HEK293 (cell line): ENCODE results near the gene OTUD1.

Experiments used
- CTCF ChIA-PET: fragments of 350-600 bp; formaldehyde crosslinking; extraction: SDS; loops from one replicate; lab custom pipeline; 2021; ENCODE audit warnings: antibody characterized with exemption; lab: Yijun Ruan, JAX
- POLR2A ChIA-PET: fragments of 300-600 bp; formaldehyde crosslinking; extraction: SDS; loops from one replicate; lab custom pipeline; 2020; ENCODE audit warnings: antibody characterized with exemption, inconsistent platforms; lab: Yijun Ruan, JAX
- H3K27ac ChIP-seq: fragments of 200-500 bp; sonication (Bioruptor generic); 2 replicates; pipeline ENCODE4 v1.5.1; 2014; ENCODE audit warnings: low read depth, low read length, control low read depth, inconsistent platforms; ENCODE audit errors: extremely low read depth
- H3K36me3 ChIP-seq, 2 experiments: fragments of 200-500 bp in 1 of 2; sonication (Bioruptor generic) in 1 of 2; 1 replicate in 1 of 2; 2 replicates in 1 of 2; pipeline ENCODE4 v1.5.1; 2014 to 2017; ENCODE audit warnings: inconsistent platforms in 2 of 2, low read length in 2 of 2; ENCODE audit not compliant: control insufficient read depth in 2 of 2, insufficient read depth in 1 of 2
- H3K4me1 ChIP-seq: fragments of 200-500 bp; sonication (Bioruptor generic); 2 replicates; pipeline ENCODE4 v1.5.1; 2014; ENCODE audit warnings: mild to moderate bottlenecking, low read length, inconsistent platforms; ENCODE audit not compliant: control insufficient read depth, insufficient read depth
- H3K4me3 ChIP-seq: 2 replicates; pipeline ENCODE4 v1.5.1; 2011; ENCODE audit warnings: low read depth, mild to moderate bottlenecking, control low read depth, low read length, moderate library complexity
- H3K9me3 ChIP-seq: fragments of 200-500 bp; sonication (Bioruptor generic); 2 replicates; pipeline ENCODE4 v1.5.1; 2014; ENCODE audit warnings: low read depth, low read length, inconsistent platforms; ENCODE audit not compliant: control insufficient read depth, insufficient read depth
- BCL11A ChIP-seq: fragments of 450-650 bp; formaldehyde crosslinking; IDR thresholded peaks from 2 replicates; pipeline ENCODE4 v1.5.1; 2016; ENCODE audit warnings: low read depth, missing biosample characterization, missing genetic modification characterization
- GFI1B ChIP-seq: fragments of 450-650 bp; formaldehyde crosslinking; IDR thresholded peaks from 2 replicates; pipeline ENCODE4 v1.5.1; 2016; ENCODE audit warnings: missing biosample characterization, missing genetic modification characterization
- KLF9 ChIP-seq: fragments of 450-650 bp; formaldehyde crosslinking; IDR thresholded peaks from 2 replicates; pipeline ENCODE4 v1.5.1; 2016; ENCODE audit warnings: missing biosample characterization, missing genetic modification characterization, low read depth
- SCRT1 ChIP-seq: fragments of 450-650 bp; formaldehyde crosslinking; IDR thresholded peaks from 2 replicates; pipeline ENCODE4 v1.5.1; 2016; ENCODE audit warnings: missing biosample characterization, missing genetic modification characterization, borderline replicate concordance
- SCRT2 ChIP-seq: fragments of 450-650 bp; formaldehyde crosslinking; IDR thresholded peaks from 2 replicates; pipeline ENCODE4 v1.5.1; 2016; ENCODE audit warnings: missing biosample characterization, missing genetic modification characterization
- ZFP37 ChIP-seq: fragments of 450-650 bp; formaldehyde crosslinking; IDR thresholded peaks from 2 replicates; pipeline ENCODE4 v1.5.1; 2016; ENCODE audit warnings: missing biosample characterization, missing genetic modification characterization
- ZFP41 ChIP-seq: fragments of 450-650 bp; formaldehyde crosslinking; IDR thresholded peaks from 2 replicates; pipeline ENCODE4 v1.5.1; 2016; ENCODE audit warnings: missing biosample characterization, missing genetic modification characterization, borderline replicate concordance
- ZNF10 ChIP-seq: fragments of 450-650 bp; formaldehyde crosslinking; IDR thresholded peaks from 2 replicates; pipeline ENCODE4 v1.5.1; 2017; ENCODE audit warnings: missing biosample characterization, missing genetic modification characterization
- ZNF366 ChIP-seq: fragments of 450-650 bp; formaldehyde crosslinking; conservative IDR thresholded peaks from 2 replicates; pipeline ENCODE4 v1.5.1; 2016; ENCODE audit warnings: missing biosample characterization, missing genetic modification characterization
- ZNF391 ChIP-seq: fragments of 450-650 bp; formaldehyde crosslinking; IDR thresholded peaks from 2 replicates; pipeline ENCODE4 v1.5.1; 2016; ENCODE audit warnings: low read depth, missing biosample characterization, missing genetic modification characterization, borderline replicate concordance
- ZNF707 ChIP-seq: fragments of 450-650 bp; formaldehyde crosslinking; IDR thresholded peaks from 2 replicates; pipeline ENCODE4 v1.5.1; 2016; ENCODE audit warnings: missing biosample characterization, missing genetic modification characterization
- ZNF747 ChIP-seq: fragments of 450-650 bp; formaldehyde crosslinking; IDR thresholded peaks from 2 replicates; pipeline ENCODE4 v1.5.1; 2016; ENCODE audit warnings: missing biosample characterization, missing genetic modification characterization
- ZSCAN16 ChIP-seq: fragments of 450-650 bp; formaldehyde crosslinking; IDR thresholded peaks from 2 replicates; pipeline ENCODE4 v1.5.1; 2016; ENCODE audit warnings: missing biosample characterization, missing genetic modification characterization
- ZSCAN23 ChIP-seq: fragments of 450-650 bp; formaldehyde crosslinking; IDR thresholded peaks from 2 replicates; pipeline ENCODE4 v1.5.1; 2016; ENCODE audit warnings: missing biosample characterization, missing genetic modification characterization
- TF ChIP-seq, protein P1 (sequence below): fragments of 450-650 bp; formaldehyde crosslinking; IDR thresholded peaks from 2 replicates; pipeline ENCODE4 v1.5.1; 2016; ENCODE audit warnings: missing biosample characterization, missing genetic modification characterization
- TF ChIP-seq, protein P2 (sequence below): fragments of 450-650 bp; formaldehyde crosslinking; IDR thresholded peaks from 2 replicates; pipeline ENCODE4 v1.5.1; 2017; ENCODE audit warnings: missing biosample characterization, missing genetic modification characterization
- TF ChIP-seq, protein P3 (sequence below): IDR thresholded peaks from 2 replicates; pipeline ENCODE4 v1.6.1; 2011; ENCODE audit warnings: mild to moderate bottlenecking, low read depth, low read length, borderline replicate concordance
- TF ChIP-seq, protein P4 (sequence below): fragments of 450-650 bp; formaldehyde crosslinking; IDR thresholded peaks from 2 replicates; pipeline ENCODE4 v1.5.1; 2016; ENCODE audit warnings: missing biosample characterization, missing genetic modification characterization
- TF ChIP-seq, protein P5 (sequence below): fragments of 450-650 bp; formaldehyde crosslinking; IDR thresholded peaks from 2 replicates; pipeline ENCODE4 v1.5.1; 2017; ENCODE audit warnings: missing biosample characterization, missing genetic modification characterization
- TF ChIP-seq, protein P6 (sequence below): fragments of 450-650 bp; formaldehyde crosslinking; IDR thresholded peaks from 2 replicates; pipeline ENCODE4 v1.5.1; 2016; ENCODE audit warnings: missing biosample characterization, missing genetic modification characterization

Gene OTUD1

DNA sequence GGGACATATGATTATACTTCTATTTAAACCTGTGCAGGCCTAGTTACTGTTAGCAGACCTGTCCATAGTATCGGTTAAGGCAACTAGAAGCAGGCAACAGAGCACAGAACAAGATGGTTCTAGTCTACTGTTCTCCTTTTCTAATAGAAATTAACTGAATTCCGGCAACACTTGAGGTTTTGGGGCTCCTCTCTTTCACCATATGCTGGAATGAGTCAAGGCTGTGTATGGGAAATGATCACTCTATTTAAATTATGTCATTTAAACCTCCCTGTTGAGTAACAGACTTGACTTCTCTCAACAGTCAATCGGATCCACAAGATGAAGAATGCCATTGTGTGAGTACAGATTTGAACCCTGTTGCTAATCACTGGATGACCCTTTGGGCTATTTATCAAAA, 6.2 kb upstream of the OTUD1 start:
- H3K9me3 ChIP-seq, result no peaks in the 10 kb centered on the region
- no peak overlapping the region for H3K4me3 ChIP-seq
- TF ChIP-seq, protein P1, sequence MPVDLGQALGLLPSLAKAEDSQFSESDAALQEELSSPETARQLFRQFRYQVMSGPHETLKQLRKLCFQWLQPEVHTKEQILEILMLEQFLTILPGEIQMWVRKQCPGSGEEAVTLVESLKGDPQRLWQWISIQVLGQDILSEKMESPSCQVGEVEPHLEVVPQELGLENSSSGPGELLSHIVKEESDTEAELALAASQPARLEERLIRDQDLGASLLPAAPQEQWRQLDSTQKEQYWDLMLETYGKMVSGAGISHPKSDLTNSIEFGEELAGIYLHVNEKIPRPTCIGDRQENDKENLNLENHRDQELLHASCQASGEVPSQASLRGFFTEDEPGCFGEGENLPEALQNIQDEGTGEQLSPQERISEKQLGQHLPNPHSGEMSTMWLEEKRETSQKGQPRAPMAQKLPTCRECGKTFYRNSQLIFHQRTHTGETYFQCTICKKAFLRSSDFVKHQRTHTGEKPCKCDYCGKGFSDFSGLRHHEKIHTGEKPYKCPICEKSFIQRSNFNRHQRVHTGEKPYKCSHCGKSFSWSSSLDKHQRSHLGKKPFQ, result no peak
- TF ChIP-seq ZNF747 (tag by site-specific recombination) (no peak), GFI1B (tag by site-specific recombination) (no peak), ZFP41 (tag by site-specific recombination) (no peak), ZNF10 (no peak), ZSCAN23 (tag by site-specific recombination) (no peak), ZNF366 (tag by site-specific recombination) (no peak), ZNF391 (tag by site-specific recombination) (no peak)
- TF ChIP-seq, protein P2, sequence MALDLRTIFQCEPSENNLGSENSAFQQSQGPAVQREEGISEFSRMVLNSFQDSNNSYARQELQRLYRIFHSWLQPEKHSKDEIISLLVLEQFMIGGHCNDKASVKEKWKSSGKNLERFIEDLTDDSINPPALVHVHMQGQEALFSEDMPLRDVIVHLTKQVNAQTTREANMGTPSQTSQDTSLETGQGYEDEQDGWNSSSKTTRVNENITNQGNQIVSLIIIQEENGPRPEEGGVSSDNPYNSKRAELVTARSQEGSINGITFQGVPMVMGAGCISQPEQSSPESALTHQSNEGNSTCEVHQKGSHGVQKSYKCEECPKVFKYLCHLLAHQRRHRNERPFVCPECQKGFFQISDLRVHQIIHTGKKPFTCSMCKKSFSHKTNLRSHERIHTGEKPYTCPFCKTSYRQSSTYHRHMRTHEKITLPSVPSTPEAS, result no peak
- H3K27ac ChIP-seq, result no peak overlapping the region
- POLR2A ChIA-PET, result no interaction called here
- CTCF ChIA-PET, result interaction anchor here (0.6 to 1.2 kb wide), 2 partner anchors 25 to 118 kb away, joined by 3 read pairs; no protein-coding TSS in a partner anchor
- no peaks in the 10 kb centered on the region for H3K36me3 ChIP-seq
- no peaks in the 10 kb centered on the region for H3K4me1 ChIP-seq

DNA sequence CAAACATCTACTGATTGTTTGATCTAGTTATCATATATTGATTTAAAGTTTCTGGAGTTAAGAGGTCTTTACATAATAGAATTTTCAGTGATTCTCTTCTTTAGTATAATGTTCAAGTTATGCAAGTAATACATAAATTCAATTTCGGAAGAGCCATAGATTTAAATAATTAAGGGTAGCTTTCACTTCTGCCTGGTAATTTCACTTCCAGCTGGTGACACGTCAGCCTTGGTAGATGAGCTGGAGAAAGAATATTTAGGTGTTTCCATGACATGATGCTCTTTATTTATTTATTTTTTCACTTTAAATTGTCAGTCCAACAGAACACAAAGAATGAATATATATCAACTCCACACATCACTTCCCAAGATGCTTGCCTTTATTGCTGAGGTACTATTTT, 5.2 kb upstream of the OTUD1 start:
- Histone ChIP-seq H3K4me1 (no peaks in the 10 kb centered on the region), H3K4me3 (no peak overlapping the region), H3K9me3 (no peaks in the 10 kb centered on the region), H3K36me3 (no peaks in the 10 kb centered on the region), H3K27ac (no peak overlapping the region)
- POLR2A ChIA-PET, result no interaction called here
- CTCF ChIA-PET, result no interaction called here
- TF ChIP-seq BCL11A (tag by site-specific recombination), result no peak
- no peak for TF ChIP-seq ZNF10
- TF ChIP-seq SCRT1 (tag by site-specific recombination), result no peak
- TF ChIP-seq ZNF707 (tag by site-specific recombination), result no peak
- TF ChIP-seq SCRT2 (tag by site-specific recombination), result no peak
- TF ChIP-seq, protein P3, sequence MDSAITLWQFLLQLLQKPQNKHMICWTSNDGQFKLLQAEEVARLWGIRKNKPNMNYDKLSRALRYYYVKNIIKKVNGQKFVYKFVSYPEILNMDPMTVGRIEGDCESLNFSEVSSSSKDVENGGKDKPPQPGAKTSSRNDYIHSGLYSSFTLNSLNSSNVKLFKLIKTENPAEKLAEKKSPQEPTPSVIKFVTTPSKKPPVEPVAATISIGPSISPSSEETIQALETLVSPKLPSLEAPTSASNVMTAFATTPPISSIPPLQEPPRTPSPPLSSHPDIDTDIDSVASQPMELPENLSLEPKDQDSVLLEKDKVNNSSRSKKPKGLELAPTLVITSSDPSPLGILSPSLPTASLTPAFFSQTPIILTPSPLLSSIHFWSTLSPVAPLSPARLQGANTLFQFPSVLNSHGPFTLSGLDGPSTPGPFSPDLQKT, result no peak
- TF ChIP-seq, protein P4, sequence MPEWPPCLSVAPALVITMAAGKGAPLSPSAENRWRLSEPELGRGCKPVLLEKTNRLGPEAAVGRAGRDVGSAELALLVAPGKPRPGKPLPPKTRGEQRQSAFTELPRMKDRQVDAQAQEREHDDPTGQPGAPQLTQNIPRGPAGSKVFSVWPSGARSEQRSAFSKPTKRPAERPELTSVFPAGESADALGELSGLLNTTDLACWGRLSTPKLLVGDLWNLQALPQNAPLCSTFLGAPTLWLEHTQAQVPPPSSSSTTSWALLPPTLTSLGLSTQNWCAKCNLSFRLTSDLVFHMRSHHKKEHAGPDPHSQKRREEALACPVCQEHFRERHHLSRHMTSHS (tag by site-specific recombination), result no peak
- no peak for TF ChIP-seq KLF9
- TF ChIP-seq ZSCAN16, result no peak
- TF ChIP-seq, protein P5, sequence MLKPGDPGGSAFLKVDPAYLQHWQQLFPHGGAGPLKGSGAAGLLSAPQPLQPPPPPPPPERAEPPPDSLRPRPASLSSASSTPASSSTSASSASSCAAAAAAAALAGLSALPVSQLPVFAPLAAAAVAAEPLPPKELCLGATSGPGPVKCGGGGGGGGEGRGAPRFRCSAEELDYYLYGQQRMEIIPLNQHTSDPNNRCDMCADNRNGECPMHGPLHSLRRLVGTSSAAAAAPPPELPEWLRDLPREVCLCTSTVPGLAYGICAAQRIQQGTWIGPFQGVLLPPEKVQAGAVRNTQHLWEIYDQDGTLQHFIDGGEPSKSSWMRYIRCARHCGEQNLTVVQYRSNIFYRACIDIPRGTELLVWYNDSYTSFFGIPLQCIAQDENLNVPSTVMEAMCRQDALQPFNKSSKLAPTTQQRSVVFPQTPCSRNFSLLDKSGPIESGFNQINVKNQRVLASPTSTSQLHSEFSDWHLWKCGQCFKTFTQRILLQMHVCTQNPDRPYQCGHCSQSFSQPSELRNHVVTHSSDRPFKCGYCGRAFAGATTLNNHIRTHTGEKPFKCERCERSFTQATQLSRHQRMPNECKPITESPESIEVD, result no peak
- no peak for TF ChIP-seq ZFP37
- TF ChIP-seq, protein P6, sequence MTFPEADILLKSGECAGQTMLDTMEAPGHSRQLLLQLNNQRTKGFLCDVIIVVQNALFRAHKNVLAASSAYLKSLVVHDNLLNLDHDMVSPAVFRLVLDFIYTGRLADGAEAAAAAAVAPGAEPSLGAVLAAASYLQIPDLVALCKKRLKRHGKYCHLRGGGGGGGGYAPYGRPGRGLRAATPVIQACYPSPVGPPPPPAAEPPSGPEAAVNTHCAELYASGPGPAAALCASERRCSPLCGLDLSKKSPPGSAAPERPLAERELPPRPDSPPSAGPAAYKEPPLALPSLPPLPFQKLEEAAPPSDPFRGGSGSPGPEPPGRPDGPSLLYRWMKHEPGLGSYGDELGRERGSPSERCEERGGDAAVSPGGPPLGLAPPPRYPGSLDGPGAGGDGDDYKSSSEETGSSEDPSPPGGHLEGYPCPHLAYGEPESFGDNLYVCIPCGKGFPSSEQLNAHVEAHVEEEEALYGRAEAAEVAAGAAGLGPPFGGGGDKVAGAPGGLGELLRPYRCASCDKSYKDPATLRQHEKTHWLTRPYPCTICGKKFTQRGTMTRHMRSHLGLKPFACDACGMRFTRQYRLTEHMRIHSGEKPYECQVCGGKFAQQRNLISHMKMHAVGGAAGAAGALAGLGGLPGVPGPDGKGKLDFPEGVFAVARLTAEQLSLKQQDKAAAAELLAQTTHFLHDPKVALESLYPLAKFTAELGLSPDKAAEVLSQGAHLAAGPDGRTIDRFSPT (tag by site-specific recombination), result no peak
